GM03348 (cell line): ENCODE data around the gene GSE1.
A peak's percentile ranks its signal among the peaks of the same experiment; 100 is the strongest.

Experiments
- DNase-seq: peaks from one replicate; pipeline ENCODE4 v3.0.0; 2012; ENCODE audit warnings: low spot score

The GSE1 gene

DNA sequence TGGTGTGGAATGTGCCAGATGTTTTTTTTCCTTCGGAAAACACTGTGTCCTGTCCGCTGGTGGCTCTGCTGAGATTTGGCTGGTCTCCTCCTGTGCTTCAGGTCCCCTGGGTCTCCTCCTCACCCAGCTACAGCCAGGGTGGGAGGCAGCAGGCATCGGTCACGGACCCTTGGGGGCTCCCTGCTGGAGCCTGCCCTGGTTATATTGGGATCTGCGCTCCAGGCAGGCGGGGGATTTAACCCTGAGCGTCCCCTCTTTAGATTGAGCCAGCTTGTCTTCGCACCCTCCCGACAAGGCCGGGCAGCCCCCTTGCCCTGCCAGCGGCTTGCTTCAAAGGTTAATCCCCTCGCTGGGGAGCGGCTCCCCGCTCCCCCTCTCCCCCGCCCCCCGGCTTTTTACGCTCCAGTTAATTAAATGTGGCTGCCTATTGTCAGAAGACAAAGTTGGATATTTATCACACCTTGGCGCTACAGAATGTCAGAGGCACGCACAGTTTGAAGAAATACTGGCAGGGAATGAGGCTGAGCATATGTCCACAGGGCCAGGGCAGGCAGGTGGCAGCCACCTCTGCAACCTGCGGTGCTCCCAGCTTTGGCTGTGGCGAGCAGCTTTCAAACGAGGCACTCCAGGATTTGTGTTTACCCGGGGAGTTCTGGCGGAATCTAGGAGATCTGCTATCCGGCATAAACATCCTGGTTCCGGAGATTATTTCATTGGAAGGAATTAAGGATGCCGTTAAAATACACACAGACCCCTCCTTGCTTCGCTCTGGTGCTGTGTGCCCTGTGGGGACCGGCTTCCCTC, 38.2 kb upstream of the GSE1 start:
- no peak for DNase-seq

DNA sequence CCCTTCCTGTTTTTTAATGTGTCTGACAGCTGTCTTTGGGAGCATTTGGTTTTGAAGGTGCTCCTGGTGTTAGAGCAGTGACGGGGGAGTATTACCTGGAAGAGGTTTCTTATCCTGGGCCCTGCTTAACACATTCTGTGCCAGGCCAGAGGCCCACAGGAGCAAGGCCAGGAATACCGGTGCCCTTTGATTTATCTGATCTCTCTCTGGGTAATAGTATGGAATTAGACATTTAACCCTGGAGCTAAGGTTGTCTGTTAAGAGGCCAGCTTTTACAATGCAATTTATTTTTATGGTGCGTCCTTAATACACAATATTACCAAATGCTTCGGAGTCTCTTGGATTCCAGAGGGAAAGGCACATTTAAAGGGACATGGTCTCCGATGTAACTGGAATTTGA, 37.2 kb upstream of the GSE1 start:
- DNase-seq, result no peak

DNA sequence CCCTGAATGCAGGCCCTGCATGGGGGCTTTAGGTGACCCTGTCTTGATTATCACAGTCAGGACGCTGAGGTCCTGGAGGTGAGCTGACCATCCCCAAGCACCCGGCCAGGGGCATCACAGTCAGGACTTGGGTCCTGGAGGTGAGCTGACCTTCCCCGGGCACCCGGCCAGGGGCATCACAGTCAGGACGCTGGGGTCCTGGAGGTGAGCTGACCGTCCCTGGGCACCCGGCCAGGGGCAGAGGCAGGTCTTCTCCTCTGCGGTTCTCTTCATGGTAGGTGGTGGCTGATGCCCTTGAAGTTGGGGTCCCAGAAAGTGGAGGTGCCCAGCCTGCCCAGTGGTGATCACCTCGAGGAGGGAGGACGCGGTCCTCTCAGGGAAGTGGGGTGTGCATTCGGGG, 36.2 kb upstream of the GSE1 start:
- DNase-seq, result no peak

DNA sequence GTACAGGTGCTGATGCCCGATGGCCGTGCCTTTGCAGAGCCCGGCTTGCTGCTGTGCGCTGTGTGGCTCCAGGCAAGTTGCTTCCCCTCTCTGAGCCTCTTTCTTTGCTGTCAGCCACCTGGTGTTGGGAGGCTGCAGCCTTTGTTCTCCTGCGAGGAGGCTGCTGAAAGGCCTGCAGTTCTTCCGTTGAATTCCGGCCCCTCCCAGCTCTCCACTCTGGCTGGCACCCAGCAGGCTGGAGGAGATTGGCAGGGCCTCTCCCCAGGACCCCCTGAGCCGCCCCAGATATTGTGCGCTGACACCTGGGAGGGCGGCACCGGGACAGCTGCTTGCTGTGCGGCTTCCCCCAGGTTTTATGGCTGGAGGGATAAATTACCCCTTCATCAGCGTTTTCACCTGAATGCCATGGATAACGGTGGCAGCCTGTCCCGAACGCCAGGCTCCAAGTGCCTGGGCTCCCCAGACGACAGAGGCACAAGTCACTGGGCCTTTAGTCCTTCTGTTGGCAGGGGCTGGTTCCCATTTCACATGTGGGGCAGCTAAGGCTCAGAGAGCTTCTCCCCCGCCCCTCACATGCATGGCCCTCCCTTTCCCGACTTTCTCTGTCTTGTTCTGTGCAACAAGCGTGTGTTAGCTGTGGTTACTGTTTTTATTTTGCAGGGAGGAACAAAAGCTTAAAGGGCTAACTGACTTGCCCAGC, 35.1 kb upstream of the GSE1 start:
- no peak for DNase-seq

DNA sequence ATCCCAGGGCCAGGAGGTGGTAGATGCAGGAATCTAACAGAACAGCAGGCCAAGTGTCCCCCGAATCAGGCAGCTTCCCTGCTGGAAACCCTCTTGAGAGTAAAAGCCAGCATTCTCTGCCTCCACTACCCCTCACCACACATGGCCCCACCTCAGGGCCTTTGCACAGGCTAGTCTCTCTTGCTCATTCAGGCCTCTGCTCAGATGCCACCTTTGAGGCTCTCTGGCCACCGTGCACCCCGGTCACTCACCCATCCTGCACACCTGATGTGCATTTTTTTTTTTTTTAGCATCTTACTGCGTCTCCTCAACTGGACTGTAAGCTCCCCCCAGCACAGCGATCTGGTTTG, 34.5 kb upstream of the GSE1 start:
- no peak for DNase-seq

DNA sequence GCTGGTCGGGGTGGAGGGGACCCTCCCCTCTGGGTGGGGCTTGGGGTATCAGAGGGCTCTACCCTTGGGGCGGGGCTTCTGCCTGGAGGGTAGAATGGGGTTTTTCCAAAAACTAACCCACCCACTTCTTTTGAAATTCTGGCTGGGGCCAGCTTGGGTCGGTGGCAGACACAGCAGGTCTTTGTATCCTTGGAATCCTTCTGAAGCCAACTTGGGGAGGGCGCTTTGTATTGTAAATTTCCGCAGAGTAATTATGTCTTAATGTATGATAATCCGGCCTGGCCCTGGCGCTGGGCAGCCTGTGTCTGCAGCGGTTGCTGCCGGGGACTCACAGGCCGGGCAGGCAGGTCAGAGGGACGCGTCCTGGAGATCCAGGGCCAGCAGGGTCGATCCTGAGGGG, 33.9 kb upstream of the GSE1 start:
- DNase-seq, result no peak

DNA sequence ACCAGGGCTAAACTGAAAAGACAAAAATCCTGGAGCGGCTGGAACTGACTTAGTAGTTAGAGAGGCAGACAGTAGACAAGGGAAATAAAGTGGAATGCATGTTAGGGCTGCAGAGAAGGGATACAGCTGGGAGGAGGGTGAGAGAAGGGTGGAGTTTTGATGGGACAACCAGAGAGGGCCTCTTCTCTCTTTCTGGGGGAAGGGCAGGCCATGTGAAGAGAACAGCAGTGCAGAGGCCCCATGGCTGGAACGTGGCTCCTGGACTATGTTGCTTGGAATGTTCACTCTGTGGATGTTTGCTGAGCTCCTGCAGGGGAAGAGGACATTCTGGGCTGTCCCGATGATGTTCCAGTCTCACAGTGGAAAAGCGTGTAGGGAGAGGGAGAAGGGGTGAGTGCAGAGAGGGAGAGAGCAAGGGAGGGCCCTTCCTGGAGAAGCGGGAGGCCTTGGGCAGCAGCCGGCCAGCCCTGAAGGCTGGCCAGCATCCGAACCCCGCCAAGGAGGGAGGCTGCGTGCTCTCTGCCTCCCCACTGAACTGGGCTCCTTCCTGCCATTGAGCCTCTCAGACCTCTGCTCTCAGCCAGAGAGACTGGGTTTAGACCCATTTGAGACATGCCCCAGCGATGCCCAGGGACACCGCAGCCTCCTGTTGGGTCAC, 33.1 kb upstream of the GSE1 start:
- DNase-seq, result no peak

DNA sequence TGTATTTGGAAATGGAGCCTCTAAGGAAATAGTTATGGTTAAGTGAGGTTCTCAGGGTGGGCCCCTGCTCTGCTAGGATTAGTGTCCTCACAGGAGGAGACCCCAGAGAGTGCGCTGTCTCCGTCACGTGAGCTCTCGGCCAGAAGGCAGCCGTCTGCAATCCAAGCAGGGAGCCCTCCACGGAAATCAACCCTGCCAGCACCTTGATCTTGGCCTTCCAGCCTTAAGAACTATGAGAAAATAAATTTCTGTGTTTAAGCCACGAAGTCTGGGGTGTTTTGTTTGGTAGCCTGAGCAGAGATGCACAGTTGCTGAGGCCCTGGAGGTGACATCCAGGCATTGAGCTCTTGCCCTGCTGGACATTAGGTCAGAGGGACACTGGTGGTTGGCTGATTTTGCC, 32.4 kb upstream of the GSE1 start:
- DNase-seq, result no peak

DNA sequence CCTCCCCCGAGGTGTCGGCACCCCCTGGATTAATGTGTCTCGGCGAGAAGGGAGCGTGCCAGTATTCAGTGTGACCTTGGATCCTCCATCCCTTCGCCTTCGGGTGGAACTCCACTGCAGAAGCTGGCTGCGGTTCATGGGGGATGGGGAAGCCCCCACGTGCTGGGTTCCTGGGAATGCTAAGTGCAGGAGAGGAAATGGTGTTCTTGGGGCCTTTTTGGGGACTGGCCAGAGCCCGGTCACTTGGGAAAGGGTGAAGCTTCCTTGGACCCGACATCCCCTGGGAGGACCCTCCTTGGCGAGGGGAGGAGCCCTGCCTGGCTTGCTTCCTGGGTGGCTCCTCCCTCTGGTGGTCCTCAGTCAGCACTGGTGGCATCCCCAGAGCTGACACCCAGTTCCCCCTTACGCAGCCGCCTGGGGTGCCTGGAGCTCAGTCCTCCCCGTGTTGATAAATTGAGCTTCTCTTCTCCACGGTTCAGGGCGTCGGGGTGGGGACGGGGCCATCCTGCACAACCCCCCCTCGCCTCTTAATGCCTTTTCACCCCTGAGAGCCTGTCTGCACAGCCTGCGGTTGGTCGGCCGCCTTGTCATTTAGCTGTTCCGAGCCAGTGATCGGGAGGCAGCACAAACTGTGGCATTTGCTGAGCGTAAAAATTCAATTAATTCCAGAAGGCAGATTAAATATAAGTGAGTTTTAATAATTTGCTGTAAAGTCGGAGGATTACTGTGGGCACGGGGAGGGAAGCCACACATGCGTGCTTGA, 30.7 kb upstream of the GSE1 start:
- DNase-seq, result no peak

DNA sequence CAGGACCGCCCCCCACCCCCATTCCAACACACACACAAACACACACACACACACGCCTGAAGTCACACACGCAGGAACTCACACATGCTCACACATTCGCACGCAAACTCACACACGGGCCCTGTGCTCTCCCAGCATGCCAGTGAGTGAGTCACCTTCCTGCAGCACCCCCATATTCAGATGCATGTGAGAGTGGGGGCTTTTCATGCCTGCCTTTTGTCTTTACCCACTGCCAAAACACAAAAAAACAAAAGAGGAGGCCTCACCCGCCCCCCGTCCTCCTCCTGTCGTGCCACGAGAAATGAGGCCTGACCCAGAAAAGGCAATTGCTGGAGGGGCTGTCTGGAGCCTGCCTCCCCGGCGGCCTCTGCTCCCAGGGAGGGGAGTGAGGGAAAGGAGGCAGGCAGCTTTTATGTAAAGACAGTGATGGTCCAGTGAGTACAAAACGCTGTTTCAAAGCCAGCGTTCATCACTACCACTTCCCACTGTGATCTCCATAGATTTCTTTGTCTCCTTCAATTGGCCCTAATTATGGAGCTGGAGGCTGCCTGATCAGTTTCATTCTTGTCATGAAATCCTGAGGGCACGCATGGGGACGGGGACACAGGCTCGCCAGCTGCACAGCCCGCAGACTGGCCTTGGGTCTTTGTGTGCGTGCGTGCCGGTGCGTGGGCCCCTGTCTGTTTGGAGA, 29.5 kb upstream of the GSE1 start:
- DNase-seq, result peak; percentile 55

DNA sequence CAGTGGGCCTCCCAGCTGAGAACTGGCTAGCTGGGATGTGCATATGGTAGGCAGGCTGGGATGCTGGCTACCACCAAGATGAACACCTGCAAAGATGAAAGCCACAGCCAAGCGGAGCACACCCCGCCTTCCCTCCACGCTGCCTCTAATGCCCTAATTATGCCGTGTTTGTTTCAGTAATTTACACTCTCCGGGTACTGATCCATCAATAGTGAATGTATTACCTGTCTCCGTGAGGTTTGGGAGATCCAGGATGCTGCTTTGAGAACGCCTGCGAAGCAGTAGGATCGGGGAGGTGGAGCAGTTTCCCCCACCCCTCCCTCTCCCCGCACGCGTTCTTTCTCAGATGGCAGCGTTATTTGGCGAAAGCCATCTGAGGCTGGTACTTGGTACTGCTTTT, 28.9 kb upstream of the GSE1 start:
- no peak for DNase-seq

DNA sequence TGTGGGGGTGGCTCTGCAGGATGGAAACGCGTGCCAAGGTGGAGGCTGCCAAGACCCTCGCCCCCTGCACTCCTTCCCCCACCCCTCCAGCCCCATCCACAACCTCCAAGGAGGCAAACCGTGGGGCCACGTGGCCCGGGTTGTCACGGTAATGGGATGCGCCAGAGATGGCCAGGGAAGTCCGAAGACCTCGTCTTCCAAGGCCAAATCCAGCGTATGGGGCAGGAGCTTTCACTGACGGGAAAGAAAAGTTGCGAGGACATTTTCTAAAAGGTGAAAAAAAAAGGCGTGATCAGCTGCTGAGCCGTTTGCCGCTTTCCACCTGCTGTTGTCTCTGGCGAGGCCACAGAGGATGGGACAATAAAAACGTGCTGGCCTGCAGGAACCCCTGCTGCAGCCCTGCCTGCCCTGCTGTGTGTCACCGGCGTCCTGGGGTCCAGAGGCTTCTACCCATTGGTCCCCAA, 28.3 kb upstream of the GSE1 start:
- DNase-seq, result no peak

DNA sequence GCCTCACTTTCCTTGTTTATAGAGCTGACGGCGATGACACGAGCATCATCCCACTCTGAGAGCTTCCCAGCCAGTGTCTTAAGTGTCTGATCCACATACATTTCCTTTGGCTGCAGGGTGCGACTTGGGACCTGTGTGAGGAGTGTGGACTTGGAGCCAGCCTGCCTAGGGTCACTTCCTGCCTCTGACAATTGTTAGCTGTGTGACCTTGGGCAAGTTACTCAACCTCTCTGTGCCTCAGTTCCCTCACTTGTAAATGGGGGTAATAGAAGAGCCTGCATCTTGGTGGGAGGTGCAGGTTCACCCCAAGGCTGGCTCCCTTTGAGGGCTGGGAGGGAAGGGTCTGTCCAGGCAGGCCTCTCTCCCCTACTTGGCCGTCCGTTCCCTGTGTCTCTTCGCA, 27.4 kb upstream of the GSE1 start:
- DNase-seq, result no peak

DNA sequence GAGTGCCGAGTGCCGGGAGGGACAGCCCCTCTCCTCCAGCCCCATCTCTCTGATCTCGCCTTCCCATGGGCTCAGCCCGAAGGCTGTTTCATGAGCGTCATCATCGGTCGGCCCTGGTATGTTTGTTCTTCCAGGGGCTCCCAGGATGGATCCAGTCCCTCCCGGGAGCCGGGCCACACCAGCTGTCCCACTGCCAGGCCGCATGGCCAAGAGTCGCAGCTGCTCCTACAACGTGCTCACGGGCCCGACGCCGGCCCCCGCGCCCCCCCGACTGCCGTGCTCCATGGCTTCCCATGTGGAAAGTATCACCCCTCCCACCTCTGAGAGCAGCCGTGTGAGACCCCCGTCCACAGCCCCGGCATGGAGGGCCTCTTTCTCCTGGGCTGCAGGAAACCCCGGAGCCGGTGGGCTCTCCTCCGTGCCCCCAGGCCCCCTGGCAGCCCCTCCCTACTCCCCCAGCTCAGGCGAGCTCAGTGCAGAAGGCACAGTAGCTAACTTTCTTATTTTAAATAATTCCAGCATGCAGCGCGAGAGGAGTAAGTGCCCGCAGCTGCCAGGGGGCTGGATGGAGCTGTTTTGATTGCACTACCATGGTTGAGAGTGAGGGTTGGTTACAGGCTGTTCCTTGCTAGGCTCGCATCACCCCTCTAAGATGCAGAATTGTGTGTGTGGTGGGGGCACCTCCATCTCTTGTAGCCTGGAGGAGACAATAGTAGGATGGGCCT, 26.6 kb upstream of the GSE1 start:
- no peak for DNase-seq

DNA sequence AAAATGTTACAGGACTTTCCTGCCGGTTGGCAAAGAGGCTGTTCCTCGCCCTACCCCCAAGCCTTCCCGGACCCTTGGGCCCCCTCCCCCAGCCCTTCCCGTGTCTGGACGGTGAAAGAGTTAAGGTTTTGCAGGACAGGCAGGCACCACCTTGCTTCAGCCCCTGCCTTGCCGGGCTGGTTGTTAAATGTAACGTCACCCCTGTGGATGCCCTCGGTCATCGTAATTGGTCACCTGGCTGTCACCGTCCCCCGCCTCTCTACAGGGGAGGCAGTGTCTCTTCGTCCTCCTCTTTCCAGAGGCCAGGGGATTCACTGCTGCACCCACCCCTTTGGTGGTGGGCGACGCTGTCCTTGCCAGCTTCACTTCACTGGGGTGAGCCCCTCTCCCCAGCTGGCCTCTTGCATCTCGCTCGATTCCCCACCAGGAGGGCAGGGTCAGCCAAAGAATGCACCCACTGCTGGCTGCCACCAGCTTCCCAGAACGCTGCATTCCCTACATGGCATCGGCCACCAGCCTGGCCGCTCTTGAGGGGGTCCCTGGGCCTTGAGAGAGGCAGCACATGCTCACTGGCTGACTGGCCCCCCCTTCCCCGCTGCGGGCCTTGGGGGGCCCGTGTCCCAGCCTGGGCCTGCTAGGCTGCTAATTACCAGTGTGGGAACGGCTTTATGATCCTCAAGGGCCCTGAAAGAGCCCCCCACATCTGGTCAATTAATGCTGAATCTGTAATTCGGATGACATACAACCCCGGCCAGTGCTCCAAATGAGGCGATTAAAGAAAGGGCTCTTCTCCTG, 25.2 kb upstream of the GSE1 start:
- no peak for DNase-seq

DNA sequence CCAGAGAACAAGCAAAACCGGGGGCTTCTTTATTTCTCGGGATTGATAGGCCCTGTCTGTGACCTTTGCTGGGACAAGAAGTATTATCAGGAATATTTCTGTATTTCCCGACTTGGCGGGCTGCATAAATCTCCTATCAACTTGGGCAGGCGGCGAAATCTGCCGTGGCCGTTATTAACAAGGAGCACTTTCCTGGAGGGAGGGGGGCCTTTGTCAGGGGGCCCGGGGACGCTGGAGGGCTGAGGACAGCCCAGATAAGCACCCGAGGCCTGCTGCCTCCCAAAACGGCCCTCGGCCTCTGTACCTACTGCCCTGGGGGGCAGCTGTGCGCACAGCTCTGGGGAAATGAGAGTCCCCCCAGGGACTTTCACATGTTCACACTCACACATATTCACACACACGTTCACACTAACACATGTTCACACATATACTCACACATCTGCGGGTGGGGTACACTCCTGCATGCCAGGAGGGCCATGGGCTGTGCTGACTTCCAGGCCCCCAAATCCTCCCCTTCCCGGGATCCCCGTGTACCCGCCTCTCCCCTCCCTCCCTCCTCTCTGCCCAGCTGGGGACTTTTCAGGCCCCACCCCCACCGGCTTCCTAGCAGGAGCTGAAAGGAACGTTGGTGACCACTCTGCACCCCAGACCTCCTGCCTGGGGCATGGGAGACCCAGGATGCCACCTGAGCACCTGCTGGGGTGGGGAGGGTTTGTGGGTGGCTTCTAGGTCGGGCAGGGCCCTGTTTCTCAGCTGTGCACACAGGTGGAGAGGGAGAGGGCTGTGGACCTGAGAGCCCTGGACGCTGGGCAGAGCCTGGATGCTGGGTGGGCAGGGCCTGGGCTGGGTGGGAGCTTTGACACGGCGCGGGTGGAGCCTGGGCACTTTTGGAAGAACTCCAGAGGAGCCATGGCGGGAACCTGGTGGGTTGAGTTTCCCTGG, 24.3 kb upstream of the GSE1 start:
- no peak for DNase-seq

DNA sequence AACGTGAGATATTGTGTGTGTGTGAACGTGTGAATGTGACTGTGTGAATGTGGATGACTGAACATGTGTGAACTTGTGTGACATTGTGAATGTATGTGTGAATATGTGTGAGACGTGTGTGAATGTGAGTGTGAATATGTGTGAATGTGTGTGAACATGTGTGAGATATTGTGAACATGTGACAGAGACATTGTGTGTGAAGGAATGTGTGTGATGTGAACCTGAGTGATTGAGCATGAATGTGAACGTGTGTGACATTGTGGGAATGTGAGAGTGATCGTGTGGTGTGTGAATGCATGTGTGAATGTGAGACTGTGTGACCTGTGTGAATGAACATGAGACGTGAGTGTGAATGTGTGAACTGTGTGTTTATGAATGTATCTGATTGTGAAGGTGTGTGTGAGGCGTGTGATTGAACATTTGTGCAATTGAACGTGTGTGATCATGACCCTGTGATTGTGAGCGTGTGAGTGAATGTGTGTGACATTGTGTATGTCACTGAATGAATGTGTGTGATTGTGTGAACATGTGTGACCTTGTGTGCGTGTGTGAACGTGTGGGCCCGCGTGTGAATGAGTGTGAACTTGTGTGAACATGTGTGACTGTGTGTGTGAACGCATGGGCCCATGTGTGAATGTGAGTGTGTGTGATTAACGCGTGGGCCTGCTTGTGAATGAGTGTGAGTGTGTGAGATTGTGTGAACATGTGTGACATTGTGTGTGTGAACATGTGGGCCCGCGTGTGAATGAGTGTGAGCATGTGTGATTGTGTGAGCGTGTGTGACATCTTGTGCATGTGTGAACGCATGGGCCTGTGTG, 23.2 kb upstream of the GSE1 start:
- no peak for DNase-seq

DNA sequence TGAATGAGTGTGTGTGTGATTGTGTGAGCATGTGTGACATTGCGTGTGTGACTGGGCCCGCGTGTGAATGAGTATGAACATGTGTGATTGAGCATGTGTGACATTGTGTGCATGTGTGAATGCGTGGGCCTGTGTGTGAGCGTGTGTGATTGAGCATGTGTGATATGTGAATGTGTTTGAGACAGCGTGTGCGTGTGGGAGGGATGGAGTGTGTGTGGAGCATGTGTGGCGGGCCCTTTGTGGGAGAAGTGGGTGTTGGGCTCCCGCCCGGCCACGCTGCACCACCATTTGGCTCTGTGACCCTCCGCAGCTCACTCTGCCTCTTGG, 22.7 kb upstream of the GSE1 start:
- no peak for DNase-seq

DNA sequence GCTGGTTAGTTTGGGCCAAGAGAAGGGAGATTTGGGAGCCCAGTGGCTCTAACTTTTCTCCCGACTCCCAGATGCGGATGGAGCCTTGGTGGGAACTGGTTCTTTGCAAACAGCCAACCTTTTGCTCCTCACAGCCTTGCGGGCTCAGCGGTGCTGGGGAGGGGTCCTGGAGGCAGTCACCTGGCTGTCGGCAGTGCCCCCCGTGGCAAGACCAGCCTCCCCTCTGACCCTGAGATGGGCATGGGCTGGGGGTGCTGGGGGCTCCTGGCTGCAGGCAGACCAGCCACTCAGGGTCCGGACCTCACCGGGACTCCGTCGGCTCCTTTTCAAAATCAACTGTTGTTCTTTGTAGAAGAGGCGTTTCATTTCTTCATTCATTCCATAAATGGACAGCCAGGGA, 21.7 kb upstream of the GSE1 start:
- no peak for DNase-seq
